ENCODE results near the gene KHDC4. TPM values are rescaled to one million over a fixed set of nuclear protein-coding genes. Genes with fewer than 3 reads are reported as not detected.

The KHDC4 gene
- total and polyA plus RNA-seq, 9 of the 15 experiments (the other 6 are each of a cell fraction or from before 2014, with no cell fraction given): 12.1 to 185 (median 65.6) TPM

- TF ChIP-seq ZNF436 (CRISPR knock-in tag; IDR thresholded peaks at IDR 0.05) (no peak), PHB (CRISPR knock-in tag; IDR thresholded peaks at IDR 0.05) (no peak), ZNF121 (CRISPR knock-in tag; conservative IDR thresholded peaks at IDR 0.05) (no peak), HDAC8 (tag; IDR thresholded peaks at IDR 0.05) (no peak), FOXK2 (conservative IDR thresholded peaks at IDR 0.05 in 1 of 2, IDR thresholded peaks at IDR 0.05 in 1 of 2; ENCODE audit: low read depth in 2 of 2) (0 out of 4 replicates have a peak, but pooled peaks of 1 of the 2 experiments have one; percentile 17), ZNF511 (CRISPR knock-in tag; IDR thresholded peaks at IDR 0.05) (no peak), TBP (optimal IDR thresholded peaks at IDR 0.05; ENCODE audit: low read depth, low read length) (peak; percentile 30), RFX5 (IDR thresholded peaks at IDR 0.05; ENCODE audit: low read depth, low read length) (no peak), GATA2 (CRISPR knock-in tag; IDR thresholded peaks at IDR 0.05) (peak; percentile 71), CTCF (IDR thresholded peaks at IDR 0.05 in 2 of 3, conservative IDR thresholded peaks at IDR 0.05 in 1 of 3; ENCODE audit: insufficient read depth in 2 of 3, low read depth in 1 of 3, low read length in 3 of 3) (peak in 1 of 3 experiments; percentile 24; a peak in 1 of 6 replicates), POLR2G (IDR thresholded peaks at IDR 0.05; ENCODE audit: low read depth, low read length) (peak; percentile 43), GTF2A2 (tag; IDR thresholded peaks at IDR 0.05) (no peak), RBM14 (IDR thresholded peaks at IDR 0.05; ENCODE audit: borderline replicate concordance, insufficient read depth, low read depth, low read length) (no peak), BCLAF1 (IDR thresholded peaks at IDR 0.05; ENCODE audit: borderline replicate concordance in 1 of 2, control insufficient read depth in 1 of 2, low read depth in 2 of 2, low read length in 1 of 2) (0 out of 4 replicates have a peak, but pooled peaks of 1 of the 2 experiments have one; percentile 18), ZNF507 (tag; conservative IDR thresholded peaks at IDR 0.05) (no peak), MTA3 (IDR thresholded peaks at IDR 0.05; ENCODE audit: borderline replicate concordance) (peak; percentile 57; the same call in 1 of the 2 replicates), SP1 (CRISPR knock-in tag; IDR thresholded peaks at IDR 0.05) (peak; percentile 14; the same call in 1 of the 2 replicates), PBX2 (CRISPR knock-in tag; IDR thresholded peaks at IDR 0.05; ENCODE audit: low read depth) (no peak), PBX2 (tag; conservative IDR thresholded peaks at IDR 0.05; ENCODE audit: low read depth) (peak; percentile 68)
These were observed 45.6 kb upstream of the KHDC4 start (continued) for GRCh38 chr1:155979597-155980343.

Data from K562 (cell line).